ENCODE results near the gene SKI.
"Not testable (repeated sequence)": the region's sequence is repeated elsewhere in the genome, so short reads cannot be mapped to it uniquely, and the experiment has no call there.

SKI gene

GRCh38 chr1:2255420-2256369, 27.6 kb downstream of the SKI start:
- Histone ChIP-seq H3K9me3 (ENCODE audit: low read depth, low read length) (peaks cover 3% of the 10 kb centered on the region; the same call in 1 of the 2 replicates), H3K27ac (peak overlapping the region; percentile 94), H3K36me3 (ENCODE audit: insufficient read depth, low read length) (peaks cover 13% of the 10 kb centered on the region; the same call in 1 of the 2 replicates), H3K9ac (ENCODE audit: insufficient read length) (no peak overlapping the region), H3K4me3 (0 out of 2 replicates have a peak overlapping the region, but pooled peaks have one; percentile 25)
- peak; percentile 61 for DNase-seq (ENCODE audit: low read depth, low spot score)
- TF ChIP-seq FOXP2 (optimal IDR thresholded peaks at IDR 0.05; ENCODE audit: control extremely low read depth, extremely low read length, insufficient read depth): no peak
- TF ChIP-seq POLR2AphosphoS5 (IDR thresholded peaks at IDR 0.05; ENCODE audit: borderline replicate concordance, low read depth, low read length): peak; percentile 28; the same call in 1 of the 2 replicates

GRCh38 chr1:2256435-2257244, 28.5 kb downstream of the SKI start:
- no peak overlapping the region for H3K9ac ChIP-seq (ENCODE audit: insufficient read length)
- peak overlapping the region; percentile 94 for H3K27ac ChIP-seq
- TF ChIP-seq POLR2AphosphoS5 (IDR thresholded peaks at IDR 0.05; ENCODE audit: borderline replicate concordance, low read depth, low read length) (no peak), FOXP2 (optimal IDR thresholded peaks at IDR 0.05; ENCODE audit: control extremely low read depth, extremely low read length, insufficient read depth) (no peak), EZH2 (IDR thresholded peaks at IDR 0.05) (no peak)
- H3K9me3 ChIP-seq (ENCODE audit: low read depth, low read length): peaks cover 3% of the 10 kb centered on the region; the same call in 1 of the 2 replicates
- no peak for DNase-seq (ENCODE audit: low read depth, low spot score)
- no peak overlapping the region for H3K4me3 ChIP-seq
- peaks cover 13% of the 10 kb centered on the region; the same call in 1 of the 2 replicates for H3K36me3 ChIP-seq (ENCODE audit: insufficient read depth, low read length)

- Histone ChIP-seq H3K36me3 (ENCODE audit: insufficient read depth, low read length) (peaks cover 13% of the 10 kb centered on the region; the same call in 1 of the 2 replicates), H3K4me3 (no peak overlapping the region), H3K9ac (ENCODE audit: insufficient read length) (no peak overlapping the region), H3K27ac (peak overlapping the region; percentile 94), H3K9me3 (ENCODE audit: low read depth, low read length) (peaks cover 3% of the 10 kb centered on the region; the same call in 1 of the 2 replicates)
- TF ChIP-seq FOXP2 (optimal IDR thresholded peaks at IDR 0.05; ENCODE audit: control extremely low read depth, extremely low read length, insufficient read depth): no peak
- no peak for TF ChIP-seq EZH2 (IDR thresholded peaks at IDR 0.05)
- no peak for TF ChIP-seq POLR2AphosphoS5 (IDR thresholded peaks at IDR 0.05; ENCODE audit: borderline replicate concordance, low read depth, low read length)
- DNase-seq (ENCODE audit: low read depth, low spot score): no peak
Measured at GRCh38 chr1:2257245-2257627, 29.1 kb downstream of the SKI start.

GRCh38 chr1:2258122-2258681, 30.1 kb downstream of the SKI start:
- no peak overlapping the region for H3K4me3 ChIP-seq
- H3K27ac ChIP-seq: no peak overlapping the region
- peaks cover 11% of the 10 kb centered on the region; the same call in 1 of the 2 replicates for H3K36me3 ChIP-seq (ENCODE audit: insufficient read depth, low read length)
- DNase-seq (ENCODE audit: low read depth, low spot score): no peak
- H3K9me3 ChIP-seq (ENCODE audit: low read depth, low read length): peaks cover 3% of the 10 kb centered on the region; the same call in 1 of the 2 replicates
- TF ChIP-seq EZH2 (IDR thresholded peaks at IDR 0.05): no peak
- no peak for TF ChIP-seq POLR2AphosphoS5 (IDR thresholded peaks at IDR 0.05; ENCODE audit: borderline replicate concordance, low read depth, low read length)
- TF ChIP-seq FOXP2 (optimal IDR thresholded peaks at IDR 0.05; ENCODE audit: control extremely low read depth, extremely low read length, insufficient read depth): no peak
- H3K9ac ChIP-seq (ENCODE audit: insufficient read length): no peak overlapping the region

- no peak overlapping the region for H3K9ac ChIP-seq (ENCODE audit: insufficient read length)
- DNase-seq (ENCODE audit: low read depth, low spot score): no peak
- H3K4me3 ChIP-seq: no peak overlapping the region
- peak overlapping the region; percentile 36; the same call in 1 of the 2 replicates for H3K27ac ChIP-seq
- no peak for TF ChIP-seq FOXP2 (optimal IDR thresholded peaks at IDR 0.05; ENCODE audit: control extremely low read depth, extremely low read length, insufficient read depth)
- no peak for TF ChIP-seq EZH2 (IDR thresholded peaks at IDR 0.05)
- TF ChIP-seq POLR2AphosphoS5 (IDR thresholded peaks at IDR 0.05; ENCODE audit: borderline replicate concordance, low read depth, low read length): no peak
- H3K36me3 ChIP-seq (ENCODE audit: insufficient read depth, low read length): peaks cover 6% of the 10 kb centered on the region; the same call in 1 of the 2 replicates
- H3K9me3 ChIP-seq (ENCODE audit: low read depth, low read length): peaks cover 3% of the 10 kb centered on the region; the same call in 1 of the 2 replicates
Measured at GRCh38 chr1:2258996-2259395, 30.9 kb downstream of the SKI start.

DNA sequence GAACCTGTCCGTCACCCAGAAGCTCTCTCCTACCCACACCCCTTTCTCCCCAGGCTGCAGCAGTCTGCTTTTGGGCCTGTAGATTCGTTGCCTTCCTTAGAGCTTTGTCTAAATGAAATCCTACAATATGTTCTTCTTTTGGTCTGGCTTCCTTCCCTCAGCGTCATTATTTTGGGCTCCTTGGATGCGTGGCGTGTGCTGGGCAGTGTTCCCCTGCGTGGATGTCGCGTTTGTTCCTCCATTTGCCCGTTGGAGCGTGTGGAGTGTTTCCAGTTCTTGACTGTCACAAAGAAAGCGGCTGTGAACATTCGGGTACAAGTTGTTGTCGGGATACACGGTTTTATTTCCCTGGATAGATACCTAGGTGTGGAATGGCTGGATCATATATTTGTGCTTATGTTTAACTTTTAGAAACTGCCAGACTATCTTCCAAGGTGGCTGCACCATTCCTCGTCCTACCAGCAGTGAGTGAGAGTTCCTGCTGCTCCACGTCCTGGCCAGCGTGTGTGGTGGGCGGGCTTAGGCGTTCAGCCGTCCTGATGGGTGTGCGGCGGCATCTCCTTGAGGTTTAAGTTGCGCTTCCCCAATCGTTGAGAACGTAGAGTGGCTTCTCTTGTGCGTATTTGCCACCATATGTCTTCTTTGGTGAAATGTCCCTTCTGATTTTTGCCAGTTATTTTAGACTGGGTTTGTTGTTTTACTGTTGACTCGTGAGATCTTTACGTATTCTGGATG, 31.7 kb downstream of the SKI start:
- H3K36me3 ChIP-seq (ENCODE audit: insufficient read depth, low read length): no peaks in the 10 kb centered on the region; the same call in 1 of the 2 replicates
- H3K27ac ChIP-seq: peak overlapping the region; percentile 10
- H3K4me3 ChIP-seq: no peak overlapping the region
- DNase-seq (ENCODE audit: low read depth, low spot score): no peak
- H3K9me3 ChIP-seq (ENCODE audit: low read depth, low read length): peaks cover 3% of the 10 kb centered on the region; the same call in 1 of the 2 replicates
- TF ChIP-seq POLR2AphosphoS5 (IDR thresholded peaks at IDR 0.05; ENCODE audit: borderline replicate concordance, low read depth, low read length) (no peak), EZH2 (IDR thresholded peaks at IDR 0.05) (no peak), FOXP2 (optimal IDR thresholded peaks at IDR 0.05; ENCODE audit: control extremely low read depth, extremely low read length, insufficient read depth) (no peak)
- H3K9ac ChIP-seq (ENCODE audit: insufficient read length): no peak overlapping the region

GRCh38 chr1:2260470-2260869, 32.4 kb downstream of the SKI start:
- not testable (repeated sequence) for H3K9ac ChIP-seq (ENCODE audit: insufficient read length); H3K4me3 ChIP-seq; DNase-seq (ENCODE audit: low read depth, low spot score); H3K27ac ChIP-seq; H3K9me3 ChIP-seq (ENCODE audit: low read depth, low read length); H3K36me3 ChIP-seq (ENCODE audit: insufficient read depth, low read length)

All from SK-N-MC (cell line).